Fibroblast of mammary gland (primary cell): ENCODE data around the gene NES.
A peak's percentile ranks its signal among the peaks of the same experiment; 100 is the strongest.

Source experiments
- DNase-seq: peaks from one replicate; pipeline ENCODE4 v3.0.0-alpha.2; 2010; ENCODE audit warnings: low read depth
- H3K4me3 ChIP-seq: 2 replicates; pipeline ENCODE4 v1.5.1; 2011; ENCODE audit warnings: low read depth, mild to moderate bottlenecking, low read length, moderate library complexity; ENCODE audit not compliant: control insufficient read depth
- TF ChIP-seq, protein P1 (sequence below): conservative IDR thresholded peaks from 2 replicates; pipeline ENCODE4 v1.5.1; 2011; ENCODE audit warnings: low read depth, low read length, inconsistent platforms; ENCODE audit not compliant: control insufficient read depth, insufficient read depth

The NES gene

GRCh38 chr1:156690675-156691036 is 13.4 kb upstream of the NES start:
- no peak for DNase-seq
- TF ChIP-seq, protein P1, sequence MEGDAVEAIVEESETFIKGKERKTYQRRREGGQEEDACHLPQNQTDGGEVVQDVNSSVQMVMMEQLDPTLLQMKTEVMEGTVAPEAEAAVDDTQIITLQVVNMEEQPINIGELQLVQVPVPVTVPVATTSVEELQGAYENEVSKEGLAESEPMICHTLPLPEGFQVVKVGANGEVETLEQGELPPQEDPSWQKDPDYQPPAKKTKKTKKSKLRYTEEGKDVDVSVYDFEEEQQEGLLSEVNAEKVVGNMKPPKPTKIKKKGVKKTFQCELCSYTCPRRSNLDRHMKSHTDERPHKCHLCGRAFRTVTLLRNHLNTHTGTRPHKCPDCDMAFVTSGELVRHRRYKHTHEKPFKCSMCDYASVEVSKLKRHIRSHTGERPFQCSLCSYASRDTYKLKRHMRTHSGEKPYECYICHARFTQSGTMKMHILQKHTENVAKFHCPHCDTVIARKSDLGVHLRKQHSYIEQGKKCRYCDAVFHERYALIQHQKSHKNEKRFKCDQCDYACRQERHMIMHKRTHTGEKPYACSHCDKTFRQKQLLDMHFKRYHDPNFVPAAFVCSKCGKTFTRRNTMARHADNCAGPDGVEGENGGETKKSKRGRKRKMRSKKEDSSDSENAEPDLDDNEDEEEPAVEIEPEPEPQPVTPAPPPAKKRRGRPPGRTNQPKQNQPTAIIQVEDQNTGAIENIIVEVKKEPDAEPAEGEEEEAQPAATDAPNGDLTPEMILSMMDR: no peak
- H3K4me3 ChIP-seq: no peak overlapping the region

DNA sequence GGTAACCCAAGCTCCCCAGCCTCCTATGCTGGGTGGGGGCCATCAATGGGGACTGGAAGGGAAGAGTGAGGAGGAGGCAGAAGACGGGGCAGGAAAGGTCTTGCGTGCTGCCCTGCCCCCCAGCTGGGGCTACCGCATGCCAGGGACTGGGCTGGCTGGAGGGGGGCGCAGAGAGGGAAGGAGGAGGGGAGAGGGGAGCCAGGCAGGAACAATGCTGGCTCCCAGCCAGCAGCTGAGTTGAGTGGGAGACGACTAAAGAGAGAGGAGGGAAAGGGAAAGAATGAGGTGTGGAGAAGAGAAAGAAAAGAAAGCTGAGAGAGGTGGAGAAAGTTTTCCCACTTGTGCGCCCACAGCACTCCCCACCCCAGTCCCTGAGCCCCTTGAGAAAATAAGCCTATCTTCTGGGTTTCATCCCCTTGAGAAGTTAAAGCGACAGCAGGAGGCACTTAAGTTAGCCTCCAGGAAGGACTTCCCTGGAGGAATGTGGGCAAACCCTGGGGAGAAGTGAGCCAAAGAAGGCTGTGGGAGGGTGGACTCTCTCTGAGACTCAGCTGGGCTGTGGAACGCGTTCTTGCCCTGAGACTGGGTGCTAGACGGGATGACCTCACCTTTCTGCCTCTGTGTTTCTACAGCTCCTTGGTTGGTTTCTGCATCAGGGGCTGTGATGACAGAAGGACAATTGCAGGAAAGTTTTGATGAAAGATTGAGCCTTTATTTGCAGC is 12.9 kb upstream of the NES start:
- H3K4me3 ChIP-seq: peak overlapping the region; percentile 8
- TF ChIP-seq, protein P1: no peak
- peak; percentile 40 for DNase-seq

DNA sequence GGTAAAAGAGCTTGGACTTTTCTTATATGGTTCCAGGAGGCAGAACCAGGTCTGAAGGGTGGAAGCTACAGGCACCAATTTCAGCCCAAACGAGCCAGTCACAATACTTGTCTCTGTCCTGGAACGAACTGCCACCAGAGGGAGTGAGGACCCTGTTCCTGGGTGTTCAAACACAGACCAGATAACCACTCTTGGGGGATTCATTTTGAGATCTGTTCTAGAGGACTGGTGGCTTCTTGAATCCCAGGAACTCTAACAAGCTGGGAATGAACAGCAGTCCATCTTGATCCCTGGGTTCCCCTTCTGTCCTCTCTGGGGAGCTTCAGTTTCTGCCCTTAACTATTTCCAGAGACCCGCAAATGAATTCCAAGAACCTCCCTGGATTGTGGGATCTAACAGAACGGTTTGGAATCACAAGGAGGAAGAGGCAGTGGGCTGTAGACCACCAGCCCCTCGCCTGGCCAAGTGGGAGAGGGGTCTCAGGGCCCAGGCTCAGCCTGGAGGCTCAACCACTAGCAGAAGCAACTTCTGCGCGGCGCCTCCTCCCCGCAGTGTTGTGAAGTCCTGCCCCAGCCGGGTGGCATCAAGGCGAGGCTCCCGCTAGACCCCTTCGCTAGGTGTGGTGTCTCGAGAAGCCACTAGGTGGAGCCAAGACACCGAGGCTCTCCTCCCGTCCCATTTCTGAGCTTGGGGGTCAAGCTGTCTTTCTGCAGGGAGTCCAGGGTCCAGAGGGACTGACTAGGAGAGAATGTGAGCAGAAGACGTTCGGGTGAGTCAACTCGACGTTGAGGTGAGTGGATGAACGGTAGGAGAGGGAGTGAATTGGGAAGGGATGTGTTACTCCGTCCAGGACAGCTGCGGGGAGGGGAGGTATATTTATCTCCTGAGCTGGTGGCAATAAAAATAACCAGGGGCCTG is 12.1 kb upstream of the NES start:
- TF ChIP-seq, protein P1: peak; percentile 96
- peak; percentile 88 for DNase-seq
- peak overlapping the region; percentile 8 for H3K4me3 ChIP-seq

GRCh38 chr1:156684227-156684782 is 7.1 kb upstream of the NES start:
- DNase-seq: peak; percentile 82
- no peak overlapping the region for H3K4me3 ChIP-seq
- TF ChIP-seq, protein P1: peak; percentile 21

GRCh38 chr1:156682166-156682890 is 5.1 kb upstream of the NES start:
- H3K4me3 ChIP-seq: no peak overlapping the region
- DNase-seq: no peak
- TF ChIP-seq, protein P1: no peak
